GM21390 (cell line): ENCODE data around the gene NAV2.

Experiments used
- ATAC-seq: cut with Tn5 transposase; IDR thresholded peaks from one replicate; pipeline ENCODE4 v1.9.1; 2021; ENCODE audit not compliant: unreplicated experiment

NAV2 gene

GRCh38 chr11:20047769-20048154 is 335.1 kb downstream of the NAV2 start:
- ATAC-seq: no peak

DNA sequence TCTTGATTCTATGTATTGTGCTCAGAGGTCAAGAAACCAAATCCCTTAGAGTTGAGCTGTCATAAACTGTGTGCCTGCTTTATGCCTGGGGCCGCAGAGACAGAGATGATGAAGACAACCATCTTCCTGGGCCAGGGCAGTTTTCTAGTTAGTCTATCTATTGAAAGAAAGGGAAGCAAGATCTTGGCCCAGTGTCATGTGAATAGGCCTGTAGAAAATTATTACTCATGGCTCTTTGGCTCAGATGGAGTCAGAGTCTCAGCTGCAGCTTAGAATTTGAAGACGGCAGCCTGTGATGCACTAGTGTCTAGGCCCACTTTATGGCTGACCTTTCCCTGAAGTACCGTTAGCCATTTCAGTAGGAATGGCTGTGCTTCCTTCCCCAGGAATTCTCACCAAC is 335.6 kb downstream of the NAV2 start:
- ATAC-seq: no peak

GRCh38 chr11:20048707-20049106 is 336.1 kb downstream of the NAV2 start:
- ATAC-seq: no peak

GRCh38 chr11:20049231-20049630 is 336.6 kb downstream of the NAV2 start:
- no peak for ATAC-seq

DNA sequence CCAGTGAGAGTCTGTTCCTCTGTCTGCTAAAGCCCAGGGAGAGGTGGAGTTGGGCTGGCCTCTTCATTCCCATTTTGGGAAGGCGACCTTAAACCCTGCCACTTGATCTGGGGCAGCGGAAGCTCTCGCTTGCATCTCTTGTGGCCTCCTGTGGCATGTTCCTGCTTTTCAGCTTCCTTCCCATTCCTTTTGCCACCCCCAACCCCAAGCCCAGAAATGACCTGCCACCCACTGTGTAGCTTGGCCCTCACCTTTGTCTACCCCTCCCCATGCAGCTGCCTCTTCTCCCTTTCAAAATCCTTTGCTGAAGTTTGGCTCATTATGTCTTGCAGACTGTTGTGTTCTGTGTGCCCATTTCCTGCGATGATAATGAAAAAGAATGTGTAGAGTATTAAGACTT is 337.4 kb downstream of the NAV2 start:
- no peak for ATAC-seq

- ATAC-seq: no peak
Observed at GRCh38 chr11:20050551-20051333, 338.1 kb downstream of the NAV2 start.

GRCh38 chr11:20051469-20052399 is 339.1 kb downstream of the NAV2 start:
- ATAC-seq: no peak

DNA sequence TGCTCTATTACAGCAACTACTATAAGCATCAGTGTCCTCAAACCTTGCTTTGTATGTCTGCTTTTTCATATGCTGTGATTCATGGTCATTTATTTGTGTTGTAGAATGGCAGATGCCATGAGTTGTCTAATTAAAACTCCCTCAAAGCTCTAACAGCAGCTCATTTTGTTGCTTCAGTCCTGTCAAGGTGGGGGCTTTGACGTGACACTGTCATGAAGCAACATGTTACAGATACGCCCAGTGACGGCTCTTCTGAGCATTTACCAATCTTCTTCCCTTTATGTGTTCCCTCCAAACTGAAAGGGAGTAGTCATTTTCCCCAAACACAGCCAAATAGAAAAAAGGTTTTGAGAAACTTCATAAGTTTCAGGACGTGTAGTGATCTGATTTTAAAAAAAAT is 340.9 kb downstream of the NAV2 start:
- no peak for ATAC-seq

- no peak for ATAC-seq
Observed at GRCh38 chr11:20054584-20054983, 341.9 kb downstream of the NAV2 start.

DNA sequence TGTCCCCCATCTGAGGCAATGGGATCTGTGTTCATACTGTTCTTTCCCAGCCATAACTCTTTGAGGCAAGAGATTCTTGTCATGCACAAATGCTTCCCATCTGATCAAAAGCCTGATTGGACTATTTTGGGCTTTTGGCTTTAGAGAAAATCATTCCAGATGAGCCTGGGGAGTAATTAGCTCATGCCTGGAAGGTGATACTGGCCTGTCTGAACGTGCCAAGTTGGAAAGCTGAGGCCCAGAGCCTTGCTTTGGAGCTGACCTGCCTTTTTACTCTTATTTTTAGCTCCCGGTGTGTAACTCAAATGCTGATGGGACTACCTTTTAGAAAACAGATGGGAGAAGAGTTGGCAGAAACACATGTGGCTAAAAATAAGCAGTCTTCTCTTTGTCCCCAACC is 342.7 kb downstream of the NAV2 start:
- no peak for ATAC-seq

- ATAC-seq: no peak
Observed at GRCh38 chr11:20056109-20056949, 343.7 kb downstream of the NAV2 start.

DNA sequence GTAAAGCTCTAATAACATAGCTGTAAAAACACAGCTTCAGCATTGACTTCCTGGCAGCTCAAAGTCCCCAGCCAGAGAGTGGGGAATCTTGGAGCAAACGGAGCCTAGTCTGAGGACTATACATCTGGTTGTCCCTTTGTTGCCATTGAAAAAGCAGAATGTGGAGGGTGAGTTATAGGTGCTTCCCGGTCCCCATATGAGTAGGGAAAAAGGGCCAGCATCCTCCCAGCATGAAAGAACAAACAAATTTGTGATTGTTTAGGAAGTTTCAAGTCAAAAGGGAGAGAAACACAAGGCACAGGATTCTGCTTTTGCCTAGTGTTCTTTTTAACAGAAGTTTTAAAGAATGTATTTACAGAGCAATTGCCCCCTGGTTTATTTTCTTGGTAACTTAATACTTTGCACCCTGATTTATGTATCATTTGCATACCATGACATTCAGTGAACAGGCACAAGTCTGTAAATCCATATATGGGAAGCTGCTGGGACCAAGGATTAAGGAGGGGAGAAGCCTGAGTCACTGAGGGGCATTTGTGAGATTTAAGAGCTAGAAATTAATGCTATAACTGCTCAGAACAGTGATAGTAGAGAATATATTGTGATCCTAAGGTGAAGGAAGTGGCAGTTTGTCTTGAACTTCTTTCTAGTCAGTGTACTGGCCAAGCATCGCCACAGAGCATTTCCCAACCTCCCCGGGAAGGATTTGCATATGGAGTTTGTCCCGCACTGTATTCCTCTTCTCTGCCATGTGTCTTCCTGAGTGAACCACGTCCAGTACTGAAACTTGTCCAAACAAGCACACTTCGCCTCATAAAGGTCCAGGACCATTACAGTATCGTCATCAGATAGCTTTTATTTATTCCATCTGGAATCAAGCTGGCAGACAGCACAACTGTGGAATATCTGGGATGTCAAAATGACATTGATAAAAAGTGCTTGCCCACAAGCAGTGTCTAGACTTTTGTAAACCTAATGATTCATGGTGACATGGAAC is 344.6 kb downstream of the NAV2 start:
- ATAC-seq: no peak

- ATAC-seq: no peak
Observed at GRCh38 chr11:20058749-20059458, 346.3 kb downstream of the NAV2 start.

GRCh38 chr11:20059587-20060021 is 347.0 kb downstream of the NAV2 start:
- ATAC-seq: no peak

GRCh38 chr11:20060181-20060580 is 347.5 kb downstream of the NAV2 start:
- no peak for ATAC-seq

- no peak for ATAC-seq
Observed at GRCh38 chr11:20060647-20061205, 348.1 kb downstream of the NAV2 start.

GRCh38 chr11:20061776-20062175 is 349.1 kb downstream of the NAV2 start:
- ATAC-seq: no peak

- no peak for ATAC-seq
Observed at GRCh38 chr11:20064961-20065405, 352.3 kb downstream of the NAV2 start.

GRCh38 chr11:20065406-20065805 is 352.8 kb downstream of the NAV2 start:
- no peak for ATAC-seq
